NCI-H187 treated with DMSO at 0.1 percent for 48 hours (cell line): ENCODE data around the gene DHRS7B.

Experiments used
- DNase-seq: peaks from one replicate; lab custom pipeline; 2025; lab: John Stamatoyannopoulos, UW

DHRS7B gene

DNA sequence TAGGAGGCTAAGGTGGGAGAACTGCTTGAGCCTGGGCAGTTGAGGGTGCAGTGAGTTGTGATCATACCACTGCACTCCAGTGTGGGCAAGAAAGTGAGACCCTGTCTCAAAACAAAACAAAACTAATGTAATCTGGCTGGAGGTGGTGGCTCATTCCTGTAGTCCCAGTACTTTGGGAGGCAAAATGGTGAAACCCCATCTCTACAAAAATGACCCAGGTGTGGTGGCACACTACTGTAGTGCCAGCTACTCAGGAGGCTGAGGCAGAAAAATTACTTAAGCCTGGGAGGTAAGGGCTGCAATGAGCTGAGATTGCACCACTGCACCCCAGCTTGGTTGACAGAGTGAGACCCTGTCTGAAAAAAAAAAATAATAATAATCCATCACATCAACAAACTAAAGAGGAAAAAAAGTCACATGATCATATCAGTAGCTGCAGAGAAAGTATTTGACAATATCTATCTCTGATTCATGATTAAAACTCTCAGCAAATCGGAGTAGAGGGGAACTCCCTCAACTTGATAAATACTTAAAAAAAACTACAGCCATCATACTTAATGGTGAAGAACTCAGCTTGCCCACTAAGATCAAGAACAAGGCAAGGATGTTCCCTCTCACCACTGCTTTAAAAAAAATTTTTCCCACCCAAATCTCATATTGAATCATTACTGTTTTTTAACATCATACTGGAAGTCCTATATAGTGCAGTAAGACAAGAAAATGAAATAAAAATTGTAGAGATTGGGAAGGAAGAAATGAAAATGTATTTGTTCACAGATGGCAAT is 31.0 kb downstream of the DHRS7B start:
- DNase-seq, result no peak

DNA sequence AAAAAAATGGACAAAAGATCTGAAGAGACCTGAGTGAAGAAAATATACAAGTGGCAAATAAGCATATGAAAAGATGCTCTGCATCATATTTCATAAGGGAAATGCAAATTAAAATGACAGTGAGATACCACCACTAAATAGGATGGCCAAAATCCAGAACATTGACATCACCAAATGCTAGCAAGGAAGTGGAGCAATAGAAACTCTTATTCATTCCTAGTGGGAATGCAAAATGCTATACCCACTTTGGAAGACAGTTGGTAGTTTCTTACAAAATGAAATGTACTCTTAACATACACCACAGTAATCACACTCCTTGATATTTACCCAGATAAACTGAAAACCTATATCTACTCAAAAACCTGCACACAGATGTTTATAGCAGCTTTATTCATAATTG is 33.6 kb downstream of the DHRS7B start:
- DNase-seq, result no peak

DNA sequence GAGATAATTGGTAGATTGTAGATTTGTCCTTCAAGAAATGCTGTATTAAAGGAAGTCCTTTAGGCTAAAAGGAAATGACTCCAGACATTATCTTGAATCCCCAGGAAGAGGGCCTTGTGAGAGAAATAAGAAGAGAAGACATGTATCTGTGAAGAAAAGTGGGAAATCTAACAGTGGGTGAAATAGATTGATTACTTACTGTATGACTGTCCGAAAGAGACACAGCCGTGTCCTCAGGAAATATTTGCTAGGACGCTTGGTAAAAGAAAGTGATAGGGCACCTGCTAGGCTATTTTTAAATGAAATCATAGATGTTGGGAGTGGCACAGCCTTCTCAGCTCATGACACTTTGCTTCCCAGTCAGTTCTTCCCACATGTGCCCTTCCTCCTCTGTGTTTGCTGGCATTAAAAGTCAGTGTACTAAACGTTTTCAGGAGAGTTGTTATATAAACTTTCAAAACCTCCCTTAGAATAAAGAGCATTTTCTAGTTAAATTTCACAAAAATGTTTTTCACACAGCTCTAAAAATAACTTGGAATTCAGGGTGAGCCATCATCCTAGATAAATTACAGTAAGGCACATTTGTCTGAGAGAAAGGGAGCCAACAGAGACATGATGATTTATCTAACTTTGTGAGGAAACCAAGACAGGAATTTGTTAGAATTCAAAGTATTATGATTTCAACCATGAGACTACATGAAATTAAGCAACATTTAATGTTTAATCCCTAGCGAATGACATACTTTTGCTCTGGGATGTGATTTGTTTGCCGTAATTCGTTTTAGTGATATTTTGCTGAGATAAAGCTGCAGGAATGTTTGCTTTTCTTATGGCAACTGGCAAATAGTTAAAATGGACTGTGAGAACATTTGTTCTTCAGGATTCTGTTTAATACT is 35.0 kb downstream of the DHRS7B start:
- no peak for DNase-seq

DNA sequence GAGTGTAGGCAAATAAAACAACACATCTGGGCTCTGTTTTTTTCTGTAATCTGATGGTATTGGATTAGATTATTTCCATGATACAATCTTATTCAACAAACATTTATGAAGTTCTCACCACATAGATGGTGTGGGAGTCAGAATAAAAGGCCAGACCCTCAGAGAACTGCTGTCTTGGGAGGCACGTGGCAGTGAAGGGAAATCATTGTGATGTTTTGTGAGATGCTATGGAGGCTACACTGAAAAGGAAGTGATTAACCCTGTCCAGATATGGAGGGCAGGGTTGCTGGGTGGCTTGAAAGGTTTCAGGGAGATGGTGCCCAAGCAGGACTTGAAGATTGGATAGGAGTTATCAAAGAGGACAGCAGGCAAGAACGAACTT is 35.6 kb downstream of the DHRS7B start:
- no peak for DNase-seq

DNA sequence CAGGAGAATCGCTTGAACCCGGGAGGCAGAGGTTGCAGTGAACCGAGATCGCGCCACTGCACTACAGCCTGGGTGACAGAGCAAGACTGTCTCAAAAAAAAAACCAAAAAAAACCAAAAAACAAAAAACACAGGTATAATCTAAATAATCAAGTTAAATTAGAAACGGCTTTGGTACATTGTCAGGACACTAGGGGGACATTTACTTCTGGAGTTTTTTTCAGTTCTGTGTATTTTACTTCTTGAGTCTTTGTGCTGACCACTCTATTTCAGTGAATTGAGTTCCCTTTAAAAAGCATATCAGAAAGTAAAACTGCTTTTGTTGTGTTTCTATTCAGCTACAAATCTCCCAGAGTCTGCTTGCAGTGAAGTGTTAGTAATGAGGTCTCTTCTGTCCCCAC is 36.3 kb downstream of the DHRS7B start:
- no peak for DNase-seq

DNA sequence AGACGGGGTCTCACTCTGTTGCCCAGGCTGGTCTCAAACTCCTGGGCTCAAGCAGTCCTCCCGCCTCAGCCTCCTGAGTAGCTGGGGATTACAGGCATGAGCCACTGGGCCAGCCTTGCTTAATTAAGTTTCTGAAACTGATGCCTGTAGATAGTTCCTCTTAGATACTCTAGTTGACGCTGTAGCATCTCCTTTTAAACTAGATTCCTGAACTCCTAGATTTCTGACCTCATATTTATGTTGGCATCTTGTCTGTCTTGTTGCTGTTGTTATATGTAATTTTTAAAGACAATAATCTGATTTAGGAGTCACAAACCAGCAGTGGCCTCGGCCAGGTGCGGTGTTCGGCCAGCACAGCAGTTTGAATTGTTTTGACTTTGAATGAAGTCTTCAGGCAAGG is 37.5 kb downstream of the DHRS7B start:
- no peak for DNase-seq

DNA sequence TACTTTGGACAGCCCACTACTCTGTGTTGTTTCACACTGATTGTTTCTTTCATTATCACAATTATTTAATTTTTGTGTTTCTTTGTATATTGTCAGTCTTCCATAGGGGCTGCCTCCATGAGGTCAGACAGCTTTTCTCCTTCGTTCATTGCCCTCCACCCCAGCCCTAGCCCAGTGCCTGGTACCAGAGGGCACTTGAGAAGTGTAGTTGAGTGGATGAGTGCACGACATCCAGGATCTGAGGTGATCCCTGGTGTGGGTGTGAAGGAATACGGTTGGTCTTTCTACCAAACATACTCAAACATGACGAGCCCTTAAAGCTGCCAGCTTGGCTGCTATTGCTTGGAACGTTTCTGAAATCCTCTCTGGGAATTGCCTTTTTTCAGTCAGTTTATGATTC is 37.9 kb downstream of the DHRS7B start:
- DNase-seq, result no peak

DNA sequence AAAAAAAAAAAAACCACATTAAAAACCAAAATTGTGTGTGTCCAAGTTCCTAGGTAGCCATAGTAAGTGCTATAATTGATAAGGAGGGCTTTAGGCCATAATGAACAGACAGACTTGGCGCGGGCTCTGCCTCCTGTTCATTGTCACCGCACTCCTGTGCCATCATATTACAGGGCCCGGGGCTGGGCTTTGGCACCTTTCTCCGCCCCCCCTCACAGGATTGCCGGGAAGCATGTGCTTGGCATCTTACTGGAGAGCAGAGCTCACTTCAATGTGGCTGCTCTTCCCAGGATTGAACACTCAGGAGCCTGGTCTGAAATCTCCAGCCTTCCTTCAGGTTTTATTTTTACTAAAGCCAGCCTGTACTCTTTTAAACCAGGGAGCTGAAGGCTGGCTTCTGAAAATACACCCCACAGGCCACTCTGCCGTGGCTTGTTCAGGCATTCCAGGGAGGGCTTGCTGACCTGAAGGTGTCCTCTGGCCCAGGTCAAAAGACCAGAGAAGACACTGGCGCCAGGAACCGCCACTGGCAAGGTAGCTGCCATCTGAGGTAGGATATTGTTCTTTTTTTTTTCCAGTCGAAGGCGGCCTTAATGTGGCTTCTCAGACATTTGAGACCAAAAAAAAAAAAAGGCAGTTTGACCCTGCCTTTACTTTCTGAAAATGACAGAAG is 39.3 kb downstream of the DHRS7B start:
- DNase-seq, result no peak

DNA sequence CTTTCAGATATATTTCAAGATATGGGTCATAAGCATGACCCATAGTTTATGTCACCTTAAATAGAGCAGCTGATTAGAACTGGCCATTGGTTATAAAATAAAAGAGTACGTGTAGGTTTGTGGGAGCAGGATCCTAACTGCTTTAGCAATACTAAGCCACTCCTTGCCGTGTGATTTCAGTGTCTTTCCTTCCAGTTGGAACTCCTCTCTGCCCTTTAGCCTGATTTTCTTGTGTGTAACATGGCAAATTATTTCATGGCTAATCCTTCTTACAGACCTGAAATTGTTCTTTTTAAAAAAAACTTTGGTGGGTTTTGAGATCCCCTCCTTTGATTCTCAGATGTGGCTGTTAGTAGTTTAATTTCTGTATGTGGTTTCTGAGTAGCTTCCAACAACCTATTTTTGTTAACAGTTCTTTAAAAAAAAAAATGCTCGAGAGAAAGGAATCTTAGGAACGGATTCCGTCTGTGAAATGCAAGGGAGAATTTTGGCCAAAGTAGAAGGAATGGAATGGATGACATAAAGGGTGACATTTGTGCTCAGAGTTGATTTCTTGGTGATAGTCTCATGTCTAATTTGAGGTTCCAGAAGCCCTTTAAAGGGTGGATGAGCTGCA is 39.9 kb downstream of the DHRS7B start:
- no peak for DNase-seq

DNA sequence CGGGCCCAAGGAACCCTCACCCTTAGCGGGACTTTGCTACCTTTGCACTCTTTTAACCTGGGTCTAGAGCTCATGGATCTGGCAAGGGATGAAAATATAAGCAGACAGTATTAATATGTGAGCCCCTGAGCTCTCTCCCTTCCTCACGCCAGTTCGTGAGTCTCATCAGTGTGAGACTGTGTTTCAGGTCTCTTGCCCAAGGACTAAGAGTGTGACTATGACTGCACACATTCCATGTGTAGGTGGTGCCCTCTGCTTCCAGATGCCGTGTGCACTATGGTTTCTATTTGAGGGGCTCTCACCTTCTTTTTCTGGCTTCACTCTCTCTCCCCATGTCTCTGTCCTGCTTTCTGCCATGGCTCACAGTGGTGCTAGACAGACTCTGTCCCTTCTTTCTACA is 40.5 kb downstream of the DHRS7B start:
- no peak for DNase-seq

DNA sequence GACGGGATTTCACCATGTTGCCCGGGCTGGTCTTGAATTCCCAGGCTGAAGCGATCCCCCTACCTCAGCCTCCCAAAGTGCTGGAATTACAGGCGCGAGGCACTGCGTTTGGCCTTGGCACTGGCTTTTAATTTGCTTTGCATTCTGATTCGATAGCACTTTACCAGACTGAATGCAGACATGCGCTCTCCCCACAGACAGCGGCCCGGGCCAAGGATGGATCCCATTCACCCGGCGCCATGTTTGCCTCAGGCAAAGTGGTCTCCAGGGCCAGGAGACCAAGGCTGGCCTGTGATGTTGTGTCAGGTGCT is 41.7 kb downstream of the DHRS7B start:
- no peak for DNase-seq

DNA sequence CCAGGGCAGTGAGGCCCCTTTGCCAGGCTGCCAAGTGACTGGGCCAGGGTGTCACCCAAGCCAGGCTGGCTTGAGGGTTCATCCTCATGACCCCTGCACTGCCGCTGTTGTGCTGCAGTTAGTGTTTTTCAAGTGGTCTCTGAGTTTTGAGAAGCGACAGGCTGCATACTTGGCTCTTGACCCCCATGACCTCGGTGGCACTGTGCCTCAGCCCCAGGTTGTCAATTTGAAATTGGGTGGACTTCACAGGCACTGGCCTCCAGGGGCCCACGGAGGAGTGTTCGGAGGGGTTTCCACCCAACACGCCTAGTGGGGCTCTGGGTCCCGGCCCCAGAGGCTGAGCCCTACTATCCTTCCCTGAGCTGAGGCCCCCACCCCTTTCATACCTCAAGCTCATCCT is 42.7 kb downstream of the DHRS7B start:
- no peak for DNase-seq

DNA sequence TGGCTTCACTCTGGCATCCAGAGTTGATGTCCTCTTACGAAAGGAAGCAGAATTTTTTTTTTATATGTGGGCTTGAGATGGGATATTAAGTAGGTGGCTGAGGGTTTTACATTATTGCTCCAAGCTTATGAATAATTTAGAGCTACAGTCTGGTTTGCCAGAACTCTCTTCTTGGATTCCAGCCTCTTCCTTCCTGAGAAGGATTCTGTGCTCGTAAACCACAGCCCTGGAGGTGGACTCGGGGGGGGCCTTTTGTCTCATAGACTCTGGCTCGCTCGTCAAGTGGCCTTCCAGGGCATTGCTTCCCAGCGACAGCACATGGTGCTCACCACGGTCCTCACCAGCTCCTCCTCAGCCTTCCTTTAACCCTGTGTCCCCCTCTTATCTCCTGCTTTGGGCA is 44.0 kb downstream of the DHRS7B start:
- no peak for DNase-seq

DNA sequence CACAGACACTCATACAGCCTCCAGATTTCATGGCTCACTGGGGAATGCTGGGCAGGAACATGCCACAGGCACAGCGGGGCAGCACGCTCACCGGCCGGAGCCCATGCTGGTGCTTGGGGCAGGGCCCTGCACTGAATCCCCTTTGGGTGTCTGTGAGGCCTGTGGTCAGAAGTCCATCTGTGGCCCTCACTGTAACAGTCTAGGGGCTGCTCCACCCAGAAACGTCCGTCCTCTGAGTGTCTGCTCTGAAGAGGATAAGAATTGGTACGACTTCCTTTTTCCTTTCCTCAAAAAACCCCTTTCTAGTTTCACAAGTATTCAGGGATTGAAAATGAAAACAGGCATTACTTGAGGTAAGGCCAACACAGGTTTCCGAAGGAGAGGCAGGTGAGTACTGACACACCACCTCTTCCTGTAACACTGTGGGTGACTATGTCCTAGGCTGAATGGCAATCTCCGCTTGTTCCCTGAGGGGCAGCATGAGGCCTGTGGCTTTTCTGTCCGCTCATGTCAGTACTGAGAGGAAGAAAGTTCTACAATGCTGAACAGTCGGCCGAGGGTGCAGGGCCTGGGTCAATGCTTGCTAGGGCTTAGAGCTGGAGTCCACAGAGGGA is 44.7 kb downstream of the DHRS7B start:
- no peak for DNase-seq

DNA sequence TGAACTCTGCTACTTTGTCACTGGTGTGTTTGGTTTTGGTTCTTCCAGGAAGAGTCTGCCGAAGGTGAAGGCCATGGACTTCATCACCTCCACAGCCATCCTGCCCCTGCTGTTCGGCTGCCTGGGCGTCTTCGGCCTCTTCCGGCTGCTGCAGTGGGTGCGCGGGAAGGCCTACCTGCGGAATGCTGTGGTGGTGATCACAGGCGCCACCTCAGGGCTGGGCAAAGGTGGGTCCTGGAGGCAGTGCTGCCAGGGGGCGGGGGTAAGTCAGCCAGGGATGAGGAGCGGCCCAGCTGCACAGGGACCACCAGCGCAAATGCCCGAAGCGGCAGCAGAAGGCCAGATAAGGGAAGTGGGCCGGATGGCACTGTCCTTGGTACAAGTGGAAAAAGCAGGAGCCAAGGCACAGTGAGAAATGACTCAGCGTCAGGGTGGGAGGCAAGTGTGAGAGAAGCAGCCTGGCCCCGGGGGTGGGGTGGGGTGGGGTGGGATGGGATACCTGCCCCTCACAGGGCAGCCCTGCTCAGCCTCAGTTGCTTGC is 45.3 kb downstream of the DHRS7B start:
- DNase-seq, result no peak

DNA sequence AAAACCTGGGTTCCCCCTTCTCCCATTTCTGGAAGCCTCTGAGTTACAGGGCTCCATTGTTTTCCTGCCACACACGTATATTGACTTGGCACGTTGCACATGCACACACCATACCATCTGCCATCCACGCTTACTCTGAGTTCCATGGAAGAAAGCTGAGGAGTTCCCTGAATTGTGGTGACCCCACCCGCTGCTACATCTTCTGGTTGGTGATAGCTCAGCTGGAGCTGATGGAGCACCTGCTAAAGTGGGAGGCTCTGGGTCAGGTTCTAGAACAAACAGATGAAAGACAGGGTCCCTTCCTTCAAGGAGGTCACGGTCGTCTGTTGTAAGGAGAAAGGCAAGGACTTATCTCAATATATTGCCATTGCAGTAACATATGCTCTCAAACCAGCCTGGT is 46.1 kb downstream of the DHRS7B start:
- DNase-seq, result no peak

DNA sequence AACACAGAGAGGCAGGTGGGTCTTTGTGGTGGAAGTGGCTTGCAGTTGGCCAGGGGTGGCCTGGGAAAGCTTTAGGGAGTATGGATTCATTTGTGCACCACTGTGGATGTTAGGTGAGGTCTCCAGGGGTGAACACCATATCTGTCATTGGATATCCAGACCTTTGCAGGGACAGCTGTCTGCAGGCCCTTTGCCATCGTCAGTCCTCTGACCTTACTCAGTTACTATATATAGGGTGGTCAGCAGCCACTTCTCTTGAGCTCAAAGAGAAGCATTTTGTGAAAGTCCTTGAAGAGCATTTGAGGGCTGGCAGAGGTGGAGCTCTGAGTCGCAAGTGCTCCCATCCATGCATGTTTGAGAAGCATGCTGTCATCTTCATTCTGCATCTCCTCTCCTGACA is 46.8 kb downstream of the DHRS7B start:
- no peak for DNase-seq

DNA sequence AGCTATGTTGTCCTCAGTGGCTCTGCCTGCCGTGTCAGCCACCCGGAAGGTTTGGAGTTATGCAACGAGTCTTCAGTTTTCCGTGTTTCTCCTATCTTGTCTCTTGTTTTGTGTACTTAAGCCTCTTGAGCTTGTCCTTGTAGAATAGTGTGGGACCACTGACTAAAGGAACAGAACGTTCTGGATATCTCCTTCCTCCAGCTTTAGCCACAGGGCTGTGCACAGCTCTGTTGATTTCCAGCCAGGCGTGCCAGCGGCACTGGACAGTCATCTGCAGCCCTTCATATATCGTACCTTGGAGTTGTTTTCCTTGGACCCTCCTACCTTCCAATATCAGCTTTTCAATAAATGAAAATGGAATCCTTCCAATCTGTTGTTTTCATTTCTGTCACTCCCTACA is 47.4 kb downstream of the DHRS7B start:
- no peak for DNase-seq

DNA sequence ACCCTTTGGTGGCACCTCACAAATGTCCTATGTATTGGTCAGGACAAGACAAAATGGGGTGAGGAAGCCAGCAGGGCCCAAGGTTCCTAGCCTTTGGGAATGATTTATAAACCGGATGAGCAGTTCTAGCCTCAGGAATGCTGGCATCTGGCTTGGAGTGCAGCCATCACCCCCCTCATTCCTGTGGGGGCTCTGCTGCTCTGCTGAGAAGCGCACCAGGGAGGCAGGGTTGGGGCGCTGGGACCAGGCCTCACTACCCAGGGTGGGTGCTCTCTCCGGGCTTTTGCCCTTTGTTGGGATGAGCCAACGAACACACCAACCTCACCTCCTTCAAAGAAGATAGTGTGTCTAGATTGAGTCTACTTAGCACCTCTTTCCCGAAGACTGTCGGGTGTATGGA is 47.9 kb downstream of the DHRS7B start:
- DNase-seq, result no peak

DNA sequence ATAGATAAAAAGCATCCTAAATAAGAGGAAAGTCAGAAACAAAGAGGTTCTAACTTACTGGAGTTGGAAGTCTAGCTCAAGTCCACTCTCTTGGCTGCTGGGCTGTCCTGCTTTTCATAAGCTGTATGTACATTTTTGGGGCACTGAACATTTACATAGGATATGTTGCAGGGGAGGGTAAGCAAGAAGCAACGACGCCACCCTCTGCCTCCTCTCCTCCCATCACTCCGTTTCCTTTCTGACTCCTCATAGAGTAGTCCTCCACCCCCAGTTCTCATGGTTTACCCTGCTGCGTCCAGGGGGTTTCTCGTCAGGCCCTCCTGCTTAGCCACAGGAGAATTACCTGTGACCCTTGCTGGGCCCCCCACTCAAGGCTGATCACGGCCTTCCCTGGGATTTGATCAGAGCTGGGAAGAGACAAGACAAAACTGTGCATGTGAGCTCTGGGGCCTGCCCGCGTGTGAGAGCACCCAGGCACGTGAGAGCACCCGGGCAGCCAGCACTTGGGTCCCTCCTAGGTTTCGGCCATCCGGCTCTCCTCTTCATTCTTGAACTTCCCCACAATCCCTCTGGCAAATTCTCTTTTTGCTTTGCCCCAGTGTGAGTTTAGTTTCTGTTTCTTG is 50.1 kb downstream of the DHRS7B start:
- DNase-seq, result no peak

DNA sequence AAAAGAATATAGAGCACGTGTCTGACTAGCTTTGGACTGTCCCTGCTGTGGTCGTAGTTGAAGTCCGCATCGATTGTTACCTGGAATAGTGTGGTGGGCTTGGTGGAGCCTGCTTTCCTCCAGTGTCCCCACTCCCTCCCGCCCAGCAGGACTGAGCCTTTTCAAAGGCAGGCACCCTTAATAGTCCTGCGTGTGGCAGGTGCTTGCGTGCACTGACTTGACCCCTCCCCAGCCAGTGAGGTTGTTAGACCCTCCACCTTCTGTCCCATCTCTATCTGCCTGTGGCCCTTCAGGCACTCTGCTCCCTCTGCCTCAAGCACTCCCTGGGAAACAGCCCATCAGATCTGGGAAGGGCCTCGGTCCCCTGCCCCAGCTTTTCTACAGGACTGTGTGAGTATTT is 50.6 kb downstream of the DHRS7B start:
- DNase-seq, result no peak
